Inferior parietal cortex (tissue), 1 donor: ENCODE results near the gene ATAD2B.

Experiments used
- DNase-seq: peaks from one replicate; pipeline ENCODE4 v3.0.0-alpha.2; 2016; ENCODE audit errors: extremely low spot score

The ATAD2B gene

GRCh38 chr2:23700627-23701026 lies 226.3 kb downstream of the ATAD2B start:
- DNase-seq, result no peak

GRCh38 chr2:23699580-23699925 lies 227.4 kb downstream of the ATAD2B start:
- DNase-seq, result no peak

- DNase-seq, result no peak
These were observed 228.0 kb downstream of the ATAD2B start for GRCh38 chr2:23698721-23699579.
